H7 (cell line): ENCODE results near the gene DTNA. TPM values are rescaled to one million over a fixed set of nuclear protein-coding genes. Genes with fewer than 3 reads are reported as not detected.
"Not testable (repeated sequence)": the region's sequence is repeated elsewhere in the genome, so short reads cannot be mapped to it uniquely, and the experiment has no call there.

Source experiments
- DNase-seq: peaks from one replicate; pipeline ENCODE4 v3.0.0; 2012
- H3K27me3 ChIP-seq: 2 replicates; pipeline ENCODE4 v1.6.0; 2011; ENCODE audit warnings: mild to moderate bottlenecking, low read length; ENCODE audit not compliant: control insufficient read depth, insufficient read depth
- H3K36me3 ChIP-seq: replicated peaks from 2 replicates; pipeline ENCODE4 v1.5.1; 2011; ENCODE audit warnings: low read length; ENCODE audit not compliant: control insufficient read depth, insufficient read depth
- H3K4me3 ChIP-seq: 2 replicates; pipeline ENCODE4 v1.5.1; 2011; ENCODE audit warnings: low read depth, mild to moderate bottlenecking, control low read depth, low read length, moderate library complexity; ENCODE audit not compliant: insufficient read depth
- total RNA-seq: library from RNA; depleted of rRNA; stranded (reverse); fragments of >200 nt; shearing (Covaris generic); gene quantifications from 2 replicates; pipeline ENCODE4 v1.2.3, GENCODE V29; 2014

Gene DTNA
- total RNA-seq, 1 experiment from 2014 or later, result 30.1 TPM

GRCh38 chr18:34880403-34880802, 170.3 kb downstream of the DTNA start:
- no peak overlapping the region for H3K4me3 ChIP-seq
- no peak for DNase-seq
- H3K27me3 ChIP-seq, result no peaks in the 10 kb centered on the region
- H3K36me3 ChIP-seq, result no peaks in the 10 kb centered on the region; the same call in 1 of the 2 replicates

DNA sequence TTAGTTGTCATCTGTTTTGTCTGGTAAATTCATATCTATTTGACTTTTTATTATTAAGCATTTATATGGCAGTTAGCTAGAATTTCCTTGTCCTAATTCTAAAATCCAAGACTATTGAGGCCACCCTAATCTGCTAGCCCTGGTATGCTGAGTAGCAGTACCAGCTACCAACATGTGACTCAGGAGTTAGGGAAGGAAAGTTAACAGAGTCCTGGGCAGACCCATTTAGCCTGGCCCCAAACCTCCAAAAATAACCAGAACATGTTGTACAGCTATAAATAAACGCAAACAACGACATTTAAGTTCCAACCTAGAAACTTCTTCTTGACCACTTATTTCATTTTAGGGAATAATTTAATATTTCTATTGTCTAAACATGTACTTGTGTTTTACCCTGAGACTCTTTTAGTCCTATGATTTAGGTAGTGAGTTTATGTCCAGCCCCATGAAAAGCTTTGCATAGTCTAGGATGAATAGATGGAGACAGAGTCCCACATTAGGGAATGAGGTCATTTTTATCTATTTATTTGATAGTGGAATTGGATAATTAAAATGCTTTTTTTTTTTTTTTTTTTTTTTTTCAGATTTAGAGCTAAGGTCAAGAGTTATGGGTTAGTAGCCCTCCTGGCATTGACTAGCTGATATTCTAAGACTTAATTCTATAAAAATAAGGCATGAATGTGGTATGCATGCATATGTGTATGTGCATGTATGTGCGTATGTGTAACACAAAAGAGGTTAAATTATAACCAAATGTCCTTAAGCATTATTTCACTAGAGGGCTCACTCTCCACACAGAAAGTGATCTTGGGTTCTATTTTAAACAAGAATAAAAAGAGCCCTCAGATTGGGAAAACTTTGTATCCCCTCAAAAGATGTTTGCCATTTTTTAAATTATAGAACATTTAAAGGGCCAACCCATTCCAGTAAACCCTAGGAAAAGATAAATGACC, 171.1 kb downstream of the DTNA start:
- Histone ChIP-seq H3K27me3 (no peaks in the 10 kb centered on the region), H3K36me3 (no peaks in the 10 kb centered on the region; the same call in 1 of the 2 replicates), H3K4me3 (no peak overlapping the region)
- no peak for DNase-seq

GRCh38 chr18:34884436-34884835, 174.3 kb downstream of the DTNA start:
- Histone ChIP-seq H3K27me3 (no peaks in the 10 kb centered on the region), H3K36me3 (no peaks in the 10 kb centered on the region; the same call in 1 of the 2 replicates), H3K4me3 (no peak overlapping the region)
- DNase-seq, result no peak

DNA sequence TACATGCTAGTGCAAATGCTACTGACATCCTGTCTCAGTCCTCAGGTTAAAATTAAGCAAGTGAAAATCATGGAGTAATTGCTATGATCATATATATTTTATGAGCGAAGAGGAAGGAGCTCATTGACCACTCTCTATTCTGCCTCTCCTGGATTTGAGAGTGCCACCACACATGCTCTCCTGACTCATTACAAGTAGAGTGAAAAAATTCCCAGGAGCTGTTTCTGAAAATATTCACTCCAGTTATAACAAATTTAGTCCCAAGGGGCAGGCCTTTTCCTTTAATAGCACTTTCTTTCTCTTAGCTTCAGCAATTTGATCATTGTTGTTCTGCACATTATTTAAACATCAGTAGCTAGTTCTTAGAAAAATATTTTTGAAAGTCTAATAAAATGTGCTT, 176.1 kb downstream of the DTNA start:
- Histone ChIP-seq H3K27me3 (no peaks in the 10 kb centered on the region), H3K36me3 (no peaks in the 10 kb centered on the region; the same call in 1 of the 2 replicates), H3K4me3 (no peak overlapping the region)
- no peak for DNase-seq

GRCh38 chr18:34887881-34888580, 177.9 kb downstream of the DTNA start:
- no peaks in the 10 kb centered on the region for H3K27me3 ChIP-seq
- H3K4me3 ChIP-seq, result no peak overlapping the region
- no peak for DNase-seq
- no peaks in the 10 kb centered on the region for H3K36me3 ChIP-seq

GRCh38 chr18:34890486-34891085, 180.5 kb downstream of the DTNA start:
- no peak for DNase-seq
- no peaks in the 10 kb centered on the region for H3K36me3 ChIP-seq

DNA sequence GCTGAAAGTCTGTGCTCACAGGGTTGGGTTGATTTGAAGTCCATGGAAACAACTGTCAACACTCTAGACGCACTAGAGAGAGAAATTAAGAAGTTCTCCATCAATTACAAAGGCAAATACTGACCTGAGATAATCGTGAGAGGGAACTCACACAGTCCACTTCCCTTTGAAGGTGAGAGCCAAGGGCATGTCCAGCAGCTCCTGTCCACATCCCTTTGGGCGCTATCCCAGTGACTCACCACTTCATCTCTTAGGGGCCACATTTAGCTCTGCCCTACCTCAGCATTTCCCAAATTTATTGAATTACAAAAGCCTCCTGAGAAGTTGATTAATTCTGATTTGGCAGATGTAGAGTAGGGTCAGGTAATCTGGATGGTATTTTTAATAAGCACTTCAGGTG, 182.3 kb downstream of the DTNA start:
- Histone ChIP-seq H3K4me3 (no peak overlapping the region), H3K27me3 (no peaks in the 10 kb centered on the region), H3K36me3 (no peaks in the 10 kb centered on the region)
- no peak for DNase-seq

More at GRCh38 chr18:34890486-34891085, 180.5 kb downstream of the DTNA start:
- Histone ChIP-seq H3K4me3 (no peak overlapping the region), H3K27me3 (no peaks in the 10 kb centered on the region)

DNA sequence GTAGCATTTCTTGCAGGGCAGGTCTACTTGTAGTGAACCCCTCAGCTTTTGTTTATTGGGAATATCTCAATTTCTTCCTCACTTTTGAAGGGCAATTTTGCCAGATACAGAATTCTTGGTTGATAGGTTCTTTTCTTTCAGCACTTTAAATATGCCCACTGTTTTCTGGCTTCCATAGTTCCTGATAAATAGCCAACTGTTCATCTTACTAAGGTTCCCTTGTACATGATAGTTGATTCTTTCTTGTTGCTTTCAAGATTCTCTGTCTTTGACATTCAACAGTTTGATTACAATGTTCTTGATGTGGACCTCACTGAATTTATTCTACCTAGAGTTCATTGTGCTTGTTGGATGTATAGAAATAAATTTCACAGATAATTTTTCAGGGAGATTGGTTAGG, 183.1 kb downstream of the DTNA start:
- no peak overlapping the region for H3K4me3 ChIP-seq

DNA sequence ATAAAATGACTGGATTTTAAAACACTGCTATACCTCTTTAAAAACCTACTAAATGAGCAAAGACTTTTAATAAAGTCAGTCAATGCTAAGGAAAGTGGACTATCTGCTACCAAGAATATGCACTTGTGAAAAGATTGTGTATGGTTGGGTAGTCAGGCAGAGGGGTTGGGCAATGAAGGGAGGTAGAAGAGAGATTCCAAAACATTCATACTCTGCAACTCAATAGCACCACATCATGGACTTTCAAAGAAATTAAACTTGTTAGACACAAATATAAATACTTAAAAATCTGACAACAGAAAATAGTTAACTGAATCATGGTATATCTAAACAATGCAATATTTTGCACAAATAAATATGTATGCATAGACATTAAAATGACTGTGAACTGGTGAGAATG, 191.2 kb downstream of the DTNA start:
- no peak for DNase-seq
- H3K27me3 ChIP-seq, result no peaks in the 10 kb centered on the region

More for the DNA sequence above, 183.1 kb downstream of the DTNA start:
- no peak for DNase-seq
- no peaks in the 10 kb centered on the region for H3K36me3 ChIP-seq
- no peaks in the 10 kb centered on the region for H3K27me3 ChIP-seq

GRCh38 chr18:34904994-34905393, 194.9 kb downstream of the DTNA start:
- H3K4me3 ChIP-seq, result no peak overlapping the region
- H3K27me3 ChIP-seq, result no peaks in the 10 kb centered on the region
- no peaks in the 10 kb centered on the region for H3K36me3 ChIP-seq
- no peak for DNase-seq

More for the DNA sequence above, 191.2 kb downstream of the DTNA start:
- Histone ChIP-seq H3K4me3 (no peak overlapping the region), H3K36me3 (no peaks in the 10 kb centered on the region)

DNA sequence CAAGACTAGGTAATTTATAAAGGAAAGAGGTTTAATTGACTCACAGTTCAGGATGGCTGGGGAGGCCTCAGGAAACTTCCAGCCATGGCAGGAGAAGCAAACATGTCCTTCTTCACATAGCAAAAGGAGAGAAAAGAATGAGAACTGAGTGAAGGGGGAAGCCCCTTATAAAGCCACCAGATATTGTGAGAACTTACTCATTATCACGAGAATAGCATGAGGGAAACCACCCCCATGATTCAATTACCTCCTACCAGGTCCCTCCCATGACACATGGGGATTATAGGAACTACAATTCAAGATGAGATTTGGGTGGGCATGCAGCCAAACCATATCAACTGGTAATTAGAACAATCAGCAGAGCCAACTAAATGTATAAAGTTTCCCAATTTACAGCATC, 196.9 kb downstream of the DTNA start:
- not testable (repeated sequence) for H3K36me3 ChIP-seq, DNase-seq, H3K4me3 ChIP-seq, H3K27me3 ChIP-seq

- DNase-seq, result no peak
- no peaks in the 10 kb centered on the region for H3K36me3 ChIP-seq
- H3K4me3 ChIP-seq, result no peak overlapping the region
- no peaks in the 10 kb centered on the region for H3K27me3 ChIP-seq
These were observed 199.7 kb downstream of the DTNA start for GRCh38 chr18:34909637-34910364.

GRCh38 chr18:34911081-34911480, 201.0 kb downstream of the DTNA start:
- Histone ChIP-seq H3K27me3 (no peaks in the 10 kb centered on the region), H3K4me3 (no peak overlapping the region), H3K36me3 (no peaks in the 10 kb centered on the region)
- no peak for DNase-seq
